8988T (cell line): Measurements from ENCODE around the gene ADCY5.

Experiments
- DNase-seq: peaks from one replicate; pipeline ENCODE4 v3.0.0; 2011

Gene ADCY5

DNA sequence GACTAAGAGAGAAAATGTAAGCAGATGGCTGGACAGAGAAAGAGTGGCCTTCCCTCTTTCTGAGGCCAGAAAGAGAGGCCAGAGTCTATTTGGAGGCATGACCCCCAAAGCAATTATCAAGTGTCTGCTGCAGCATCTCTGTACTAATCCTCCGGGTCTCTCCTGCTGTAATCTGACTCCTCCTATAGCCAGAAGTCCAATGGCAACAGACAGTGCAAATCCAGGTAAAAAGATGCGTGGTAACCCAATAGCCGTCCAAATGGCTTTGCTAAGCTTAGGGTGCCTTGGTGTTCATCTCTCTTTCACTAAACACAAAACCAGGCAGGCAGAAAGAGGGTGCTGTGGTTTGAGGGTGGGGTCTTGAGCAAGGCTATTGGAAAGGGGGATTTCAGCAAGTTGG is 91.6 kb downstream of the ADCY5 start:
- no peak for DNase-seq

DNA sequence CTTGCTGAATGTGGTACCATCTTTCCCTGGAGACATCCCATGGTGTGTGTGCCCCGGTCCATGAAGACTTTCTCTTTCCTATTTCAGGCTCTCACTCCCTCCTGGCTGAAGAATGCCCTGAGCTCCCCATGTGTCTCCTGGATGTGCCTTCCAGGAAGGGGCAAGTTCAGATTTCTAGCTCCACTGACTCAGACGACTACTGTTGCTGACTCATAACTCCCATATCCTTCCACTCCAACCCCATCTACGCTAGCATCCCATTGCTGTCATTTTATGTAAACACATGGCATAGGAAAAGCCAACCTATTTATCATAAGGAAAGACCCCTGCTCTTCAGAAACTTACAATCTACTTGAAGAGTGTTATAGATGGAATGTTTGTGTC is 95.0 kb downstream of the ADCY5 start:
- no peak for DNase-seq

DNA sequence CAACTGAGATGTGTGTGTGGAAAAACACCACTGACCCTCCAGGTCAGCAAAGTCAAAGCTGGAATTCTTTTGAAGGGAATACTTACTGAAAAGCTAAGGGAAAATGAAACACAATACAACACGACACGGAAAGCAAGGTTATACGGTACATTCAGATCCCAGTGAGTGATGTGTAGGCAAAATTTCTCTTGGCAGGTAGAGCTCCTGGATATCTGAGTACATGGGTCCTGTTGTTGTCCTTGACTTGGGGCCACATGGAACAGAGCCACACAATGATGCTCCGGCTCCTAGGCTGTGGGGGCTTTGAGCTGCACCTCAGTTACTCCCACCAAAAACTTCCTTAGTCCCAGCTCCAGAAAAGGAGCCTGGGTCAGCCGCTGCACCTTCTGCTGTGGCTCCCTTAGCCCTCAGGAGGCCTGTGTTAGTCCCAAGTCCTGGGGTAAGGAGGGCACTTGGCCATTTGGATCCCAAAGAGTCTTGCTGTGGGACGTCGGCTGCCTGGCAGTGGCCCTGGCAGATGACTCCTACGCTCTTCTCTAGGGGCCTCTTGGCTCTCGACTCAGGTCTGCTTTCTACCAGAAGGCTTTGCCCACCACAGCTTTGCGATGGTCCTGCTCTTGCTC is 95.6 kb downstream of the ADCY5 start:
- no peak for DNase-seq

DNA sequence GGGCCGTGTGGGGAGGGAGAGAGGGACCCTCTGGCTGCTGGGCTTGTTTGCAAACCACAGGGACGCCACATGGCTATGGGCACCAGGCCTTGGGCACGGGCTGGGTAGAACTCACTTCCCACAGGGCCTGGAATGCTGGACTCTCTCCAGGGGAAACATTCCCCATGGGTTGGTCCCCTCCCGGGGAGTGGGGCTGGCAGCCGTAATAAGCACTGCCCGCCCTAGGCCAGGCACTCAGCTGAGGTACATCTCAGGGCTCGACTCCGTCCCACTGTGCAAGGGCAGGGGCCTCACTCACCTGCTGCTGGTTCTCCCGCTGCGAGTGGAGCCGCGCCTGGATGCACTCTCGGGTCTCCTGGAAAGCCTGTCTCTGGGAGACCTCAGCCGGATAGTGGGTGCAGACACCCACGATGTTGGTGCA is 96.7 kb downstream of the ADCY5 start:
- DNase-seq, result no peak

DNA sequence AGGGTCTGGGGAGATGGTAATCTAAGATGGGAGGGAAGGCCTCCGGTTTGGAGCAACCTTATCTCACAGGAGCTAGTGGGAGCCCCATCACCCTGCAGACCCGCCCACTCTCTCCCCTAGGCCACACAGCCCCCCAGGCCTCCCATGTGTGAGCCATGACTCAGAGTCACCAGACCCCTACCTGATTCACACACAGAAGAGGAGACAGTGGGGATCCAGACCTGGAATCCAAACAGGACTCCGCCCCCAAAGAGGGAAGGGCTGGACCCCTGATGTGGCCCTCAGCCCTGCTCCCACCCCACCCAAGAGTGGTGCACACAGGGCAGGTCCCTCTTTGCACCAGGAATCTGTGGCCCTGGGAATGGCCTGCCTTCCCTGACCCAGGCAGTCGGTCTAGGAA is 97.4 kb downstream of the ADCY5 start:
- no peak for DNase-seq

DNA sequence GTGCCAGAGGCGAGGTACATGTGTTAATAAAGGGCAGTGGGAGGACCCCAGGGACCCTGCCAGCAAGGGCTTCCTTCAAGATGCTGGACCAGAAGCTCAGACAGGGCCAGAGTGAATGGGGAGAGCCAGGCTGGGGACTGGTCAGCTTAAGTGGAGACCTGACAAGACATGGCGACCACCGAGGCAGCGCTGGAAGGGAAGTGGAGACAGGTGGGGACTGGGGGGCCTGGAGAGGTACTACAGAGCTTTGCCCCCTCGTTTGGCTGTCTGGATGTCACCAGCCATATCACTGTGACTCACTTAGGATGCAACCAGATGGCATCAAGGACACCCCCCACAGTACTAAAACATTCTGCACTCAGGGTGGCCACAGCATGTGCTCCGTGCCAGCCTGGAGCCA is 97.9 kb downstream of the ADCY5 start:
- DNase-seq, result no peak

DNA sequence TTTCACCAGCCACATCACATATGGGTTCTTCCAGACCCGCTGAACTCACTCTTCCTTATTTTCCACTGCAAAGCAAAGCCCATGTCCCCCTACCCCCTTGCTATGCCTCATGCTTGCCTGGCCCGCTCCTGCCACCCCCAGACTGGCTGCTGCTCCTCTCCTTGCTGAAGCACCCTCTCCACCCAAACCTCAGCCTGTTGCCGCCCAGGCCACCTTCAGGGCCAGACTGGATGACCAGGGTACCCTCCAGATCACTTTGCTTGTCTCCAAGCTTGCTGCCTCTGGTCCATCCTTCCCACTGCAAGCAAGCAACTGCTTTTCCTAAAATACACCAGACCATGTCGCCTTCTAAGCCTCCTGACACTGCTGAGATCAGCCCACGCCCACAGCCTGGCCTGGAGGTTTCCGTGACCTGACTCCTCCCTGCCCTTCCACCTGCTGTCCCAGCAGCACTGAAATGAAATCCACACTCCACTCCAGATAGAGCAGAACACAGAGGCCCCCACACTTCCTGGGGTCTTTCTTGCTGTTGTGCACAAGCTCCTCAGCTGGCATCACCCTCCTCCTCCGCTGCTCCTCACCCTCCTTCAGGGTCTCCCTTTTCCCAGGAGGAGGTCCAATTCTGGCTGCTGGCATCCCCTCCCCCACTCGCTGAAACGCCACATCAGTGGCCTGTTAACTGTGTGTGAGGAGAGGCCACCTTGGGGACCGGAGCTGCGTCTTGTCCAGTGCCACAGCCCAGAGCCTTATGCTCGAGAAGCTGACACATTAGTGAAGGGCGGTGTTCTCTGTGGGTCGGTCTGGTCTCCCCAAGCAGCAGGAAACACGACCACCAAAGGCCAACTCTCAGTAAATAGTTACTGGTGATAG is 99.1 kb downstream of the ADCY5 start:
- DNase-seq, result no peak

DNA sequence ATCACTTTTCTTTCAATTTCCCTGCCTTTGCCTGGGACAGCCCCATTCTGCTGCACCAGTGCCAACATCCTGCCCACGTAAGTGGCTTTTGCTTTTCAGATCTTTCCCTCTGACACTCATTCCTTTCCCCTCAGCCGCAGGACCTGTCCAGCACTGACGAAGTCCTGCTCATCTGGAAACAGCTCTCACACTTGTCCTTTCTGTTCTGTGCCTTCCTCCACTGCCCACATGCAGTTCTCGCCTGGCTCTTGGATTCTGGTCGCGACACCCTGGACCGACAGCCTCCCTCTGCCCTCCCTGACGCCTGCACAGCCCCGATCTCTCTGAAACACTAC is 99.7 kb downstream of the ADCY5 start:
- no peak for DNase-seq

DNA sequence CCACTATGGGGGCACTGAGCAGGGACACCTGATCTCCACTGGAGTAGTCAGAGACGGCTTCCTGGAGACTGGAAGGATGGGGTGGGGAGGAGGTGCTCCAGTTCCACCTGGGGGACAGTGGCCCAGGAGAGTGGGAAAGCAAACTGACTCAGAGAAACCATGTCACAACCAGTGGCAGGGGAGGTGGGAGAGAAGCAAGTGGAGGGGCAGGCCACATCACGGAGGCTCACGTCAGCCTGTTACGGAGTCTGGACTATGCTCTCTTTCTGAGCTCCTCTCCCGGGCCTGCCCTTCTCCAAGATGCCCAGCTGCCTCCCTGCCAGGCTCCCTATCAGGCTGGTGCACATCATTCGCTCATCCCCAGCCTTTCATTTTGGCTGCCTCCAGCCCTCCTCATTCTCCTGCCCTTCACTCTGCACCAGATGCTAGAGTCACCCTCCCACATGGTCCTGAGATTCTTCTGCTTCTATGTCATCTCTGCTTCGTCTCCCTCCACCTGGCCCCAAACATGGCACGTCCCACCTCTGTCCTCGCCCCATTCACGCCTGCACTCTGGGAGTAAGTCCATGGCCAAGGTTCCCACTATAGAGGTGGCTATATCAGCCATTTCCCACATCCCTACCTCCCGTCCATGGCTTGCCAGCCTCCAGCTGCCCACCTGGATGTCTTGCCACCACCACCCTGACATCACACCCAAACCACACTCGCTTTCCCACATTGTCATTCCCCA is 100.3 kb downstream of the ADCY5 start:
- DNase-seq, result no peak

DNA sequence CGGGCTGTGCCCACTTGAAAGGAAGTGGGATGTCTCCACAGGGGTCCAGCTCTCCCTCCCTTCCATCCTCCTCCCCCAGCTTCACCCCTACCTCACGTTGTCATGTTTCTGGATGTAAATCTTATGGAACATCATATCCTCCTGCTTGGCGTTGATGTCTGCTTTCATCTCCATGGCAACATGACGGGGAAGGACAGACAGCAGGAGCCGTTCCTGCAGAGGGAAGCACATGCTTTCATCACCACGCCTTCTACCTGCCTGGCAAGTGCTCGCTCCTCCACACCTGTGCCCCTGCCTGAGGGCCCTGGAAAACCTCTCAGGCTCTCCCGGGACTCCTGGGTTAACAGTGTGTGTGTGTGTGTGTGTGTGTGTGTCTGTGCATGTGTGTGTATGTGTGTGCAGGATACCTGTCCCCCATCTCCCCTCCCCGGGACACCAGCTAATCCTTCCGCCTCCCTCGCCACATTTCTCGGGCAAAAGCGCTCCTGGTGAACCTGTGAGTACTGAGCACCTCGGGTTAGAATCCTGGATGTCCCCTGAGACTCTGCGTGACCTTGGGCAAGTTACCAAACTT is 101.1 kb downstream of the ADCY5 start:
- no peak for DNase-seq

DNA sequence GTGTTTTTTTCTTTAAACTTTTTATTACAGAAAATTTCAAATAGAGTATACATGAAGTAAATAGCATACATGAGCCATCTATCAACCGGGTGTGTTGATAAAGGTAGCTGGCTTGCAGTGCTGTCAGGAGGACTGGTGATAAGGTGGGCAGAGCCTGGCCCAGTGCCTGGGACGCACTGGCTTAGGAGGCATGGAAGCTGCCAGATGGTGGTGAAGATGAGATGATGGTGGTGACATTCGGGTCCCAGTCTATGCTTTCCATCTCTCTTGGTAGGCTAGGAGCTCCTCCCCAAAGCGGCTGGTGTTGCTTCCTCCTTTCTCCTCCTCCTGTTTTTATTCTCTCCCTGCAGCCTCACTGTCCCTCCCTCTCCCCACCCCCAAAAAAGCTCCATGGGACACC is 101.7 kb downstream of the ADCY5 start:
- no peak for DNase-seq

DNA sequence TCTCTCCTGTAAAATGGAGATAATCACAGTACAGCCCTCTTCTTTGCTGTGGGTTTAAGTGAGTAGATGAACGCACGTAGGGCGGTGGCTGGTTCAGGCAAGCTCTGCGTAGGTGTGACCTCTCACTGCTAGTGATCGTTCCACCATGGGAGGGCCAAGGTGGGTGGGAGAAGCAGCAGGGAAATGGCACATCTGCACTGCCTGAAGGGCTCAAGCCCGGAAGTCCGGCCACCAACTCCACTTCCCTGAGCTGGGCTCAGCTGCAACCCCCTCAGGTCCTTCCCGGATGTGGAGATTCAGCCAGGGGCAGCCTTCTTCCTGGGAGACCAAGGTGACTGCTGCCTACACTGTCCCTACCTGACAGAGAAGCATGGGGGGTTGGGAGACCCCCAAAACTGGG is 102.9 kb downstream of the ADCY5 start:
- no peak for DNase-seq

DNA sequence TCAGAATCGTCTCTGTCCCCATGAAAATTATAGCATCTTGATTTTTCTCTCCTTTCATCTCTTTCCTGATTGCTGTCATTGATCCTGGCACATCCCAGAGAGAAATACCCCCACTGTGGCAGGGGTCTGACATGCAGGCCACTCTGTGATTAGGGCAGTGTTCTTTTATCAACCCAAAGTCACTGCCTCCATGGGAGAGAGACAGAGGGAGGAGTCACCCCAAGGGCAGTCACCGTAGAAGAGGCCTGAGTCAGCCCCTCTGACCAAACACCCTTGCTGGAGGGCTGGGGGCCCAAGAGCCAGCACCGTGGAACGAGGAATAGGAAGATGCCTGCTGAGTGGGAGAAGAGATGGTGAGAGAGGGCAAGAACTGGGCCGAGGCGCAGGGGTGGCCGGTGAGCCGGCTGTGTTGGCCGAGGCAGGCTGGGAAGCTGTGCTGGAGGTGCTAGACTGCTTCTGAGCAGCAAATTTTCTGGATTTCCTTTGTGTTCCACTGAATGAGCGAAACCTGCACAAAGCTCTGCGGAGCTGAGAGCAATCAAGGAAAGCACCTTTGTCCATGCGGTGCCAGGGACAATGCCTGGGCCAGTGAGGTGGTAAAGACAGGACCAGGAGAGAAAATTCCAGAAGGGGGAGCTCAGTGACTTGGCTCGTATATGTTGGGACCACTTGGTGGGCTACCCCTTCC is 103.8 kb downstream of the ADCY5 start:
- no peak for DNase-seq

DNA sequence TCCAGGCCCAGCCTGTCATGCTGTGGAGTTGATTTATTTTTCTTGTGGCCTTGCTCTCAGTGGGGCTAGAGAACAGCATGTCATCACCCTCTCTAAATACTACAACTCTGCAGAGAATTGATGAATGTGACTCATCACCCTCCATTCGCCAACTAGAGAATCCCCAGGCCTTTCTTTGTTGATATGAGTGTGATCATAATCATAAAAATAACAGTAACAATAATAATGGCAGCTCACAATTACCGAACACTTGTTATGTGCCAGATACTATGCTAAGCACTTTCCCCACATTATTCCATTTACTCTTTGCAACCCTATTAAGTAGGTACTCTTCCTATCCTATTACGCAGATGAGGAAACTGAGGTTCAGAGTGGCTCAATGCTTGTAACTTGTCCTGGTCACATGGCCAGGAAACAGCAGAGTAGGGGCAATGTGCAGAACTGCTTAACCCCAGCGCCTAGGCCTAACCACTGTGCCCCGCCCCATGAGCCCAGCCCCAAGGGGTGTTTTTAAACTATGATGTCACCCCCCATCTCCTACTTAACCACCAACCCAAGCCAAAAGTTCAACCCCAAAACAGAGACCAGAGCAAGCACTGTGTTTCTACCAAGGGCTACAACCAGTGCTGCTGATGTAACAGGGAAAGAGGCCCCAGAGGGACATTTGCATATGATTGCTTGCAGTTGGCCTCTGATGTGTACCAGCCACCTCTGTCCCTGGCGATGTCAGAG is 104.5 kb downstream of the ADCY5 start:
- no peak for DNase-seq

DNA sequence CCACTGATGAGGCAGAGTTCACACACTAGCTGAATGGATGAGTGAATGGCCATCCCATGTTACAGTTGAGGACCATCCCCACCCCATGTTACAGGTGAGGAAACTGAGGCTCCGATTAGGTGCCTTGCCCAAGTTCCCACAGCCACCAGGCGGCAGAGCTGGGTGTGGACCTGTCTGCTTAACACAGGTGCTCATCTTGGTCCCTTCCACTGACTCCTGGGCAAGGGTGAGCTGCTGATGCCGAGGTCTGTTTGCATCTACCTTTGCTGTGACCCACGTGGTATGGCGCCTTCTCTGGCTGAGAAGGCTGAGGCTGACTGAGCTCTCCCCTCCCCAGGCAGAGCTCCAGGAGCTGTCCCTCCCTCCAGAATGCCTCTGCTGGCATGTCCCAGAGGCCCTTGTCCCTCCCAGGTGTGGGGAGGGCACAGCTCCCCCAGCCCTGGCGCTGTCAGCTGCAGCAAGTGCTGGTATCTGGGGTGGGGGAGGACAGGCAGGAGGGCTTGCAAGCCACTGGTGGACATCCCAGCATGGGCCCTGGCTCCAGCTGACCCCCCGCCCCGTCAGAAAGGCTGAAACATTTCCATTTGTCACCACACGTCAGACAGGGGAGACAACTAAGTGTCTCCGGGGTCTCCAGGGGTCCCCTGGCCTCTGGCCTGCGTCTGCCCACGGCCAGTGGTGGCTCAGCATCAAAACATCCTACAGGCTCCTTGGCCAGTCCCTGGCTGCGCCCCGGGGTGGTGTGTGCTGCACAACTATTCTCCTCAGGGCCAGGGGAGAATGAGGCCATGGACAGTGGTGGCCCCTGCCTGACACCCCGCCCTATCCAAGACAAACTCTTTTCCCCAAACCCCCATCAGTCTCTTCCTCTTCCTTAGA is 105.4 kb downstream of the ADCY5 start:
- no peak for DNase-seq

DNA sequence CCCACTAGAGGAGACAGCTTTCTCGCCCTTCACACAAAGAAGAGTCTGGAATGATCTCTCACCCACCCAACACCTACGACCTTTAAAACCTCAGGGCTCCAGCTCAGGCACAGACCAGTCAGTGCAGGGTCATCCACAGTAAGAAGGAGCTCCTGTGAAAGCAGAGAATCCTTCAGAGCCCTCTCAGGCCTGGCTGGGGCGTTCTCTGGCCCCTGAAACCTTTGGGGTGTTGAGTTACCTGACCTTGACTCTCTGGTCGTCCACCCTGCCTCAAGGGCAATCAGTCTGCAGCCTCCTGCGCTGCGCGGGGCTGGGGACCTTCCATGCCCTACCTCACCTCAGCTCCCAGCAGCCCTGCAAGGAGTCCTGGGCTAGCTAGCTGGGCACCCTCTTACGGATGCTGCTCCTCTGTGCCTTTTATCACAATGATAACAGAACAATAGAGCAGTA is 106.2 kb downstream of the ADCY5 start:
- no peak for DNase-seq

DNA sequence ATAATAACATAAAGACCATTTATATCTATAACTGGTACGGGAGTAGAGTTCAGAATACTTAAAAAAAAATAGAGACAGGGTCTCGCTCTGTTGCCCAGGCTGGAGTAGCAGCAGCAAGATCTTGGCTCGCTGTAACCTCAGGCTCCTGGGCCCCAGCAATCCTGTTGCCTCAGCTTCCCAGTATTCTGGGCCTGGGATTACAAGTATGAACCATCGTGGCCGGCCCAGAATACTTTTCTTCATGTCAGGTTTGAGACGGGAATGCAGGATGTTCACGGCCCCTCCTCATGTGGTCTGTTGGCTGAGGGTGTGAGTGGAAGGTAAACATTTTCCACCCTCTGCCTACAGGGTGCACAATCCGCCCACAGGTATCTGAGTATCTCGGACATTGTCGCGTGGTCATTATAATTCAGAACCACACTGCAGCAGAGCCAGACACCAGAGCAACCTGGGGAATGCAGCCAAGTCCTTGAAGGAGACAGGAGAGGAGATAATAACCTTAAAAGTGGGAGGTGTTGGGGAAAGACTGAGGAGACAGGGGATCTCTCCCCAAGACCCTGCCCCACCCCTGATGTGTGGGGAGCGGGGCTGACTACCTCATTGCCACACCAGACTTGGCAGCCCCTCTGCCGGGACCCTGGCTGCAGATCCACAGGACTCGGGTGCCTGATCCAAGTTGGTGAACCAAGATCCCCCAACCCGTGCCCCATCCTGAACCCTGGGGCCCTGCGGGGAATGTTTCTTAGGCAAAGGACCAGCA is 106.8 kb downstream of the ADCY5 start:
- no peak for DNase-seq

DNA sequence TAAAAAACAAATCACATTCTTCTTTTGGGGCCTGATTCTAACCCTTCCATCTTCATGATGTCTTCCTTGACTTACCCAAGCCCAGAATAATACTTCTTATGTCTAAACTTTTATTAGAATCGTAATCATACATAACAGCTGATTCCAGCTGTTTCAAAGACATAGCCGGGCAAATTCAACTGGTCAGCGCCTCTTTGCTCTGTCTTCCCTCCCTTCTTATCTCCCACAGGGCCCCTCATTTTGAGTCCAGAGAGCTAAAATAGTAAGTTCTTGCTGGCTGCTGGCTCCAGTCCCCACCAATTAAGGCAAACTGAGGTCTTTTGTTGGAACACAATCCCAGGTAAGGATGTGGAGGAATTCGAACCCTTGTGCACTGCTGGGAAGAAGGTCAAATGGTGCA is 108.6 kb downstream of the ADCY5 start:
- DNase-seq, result no peak

DNA sequence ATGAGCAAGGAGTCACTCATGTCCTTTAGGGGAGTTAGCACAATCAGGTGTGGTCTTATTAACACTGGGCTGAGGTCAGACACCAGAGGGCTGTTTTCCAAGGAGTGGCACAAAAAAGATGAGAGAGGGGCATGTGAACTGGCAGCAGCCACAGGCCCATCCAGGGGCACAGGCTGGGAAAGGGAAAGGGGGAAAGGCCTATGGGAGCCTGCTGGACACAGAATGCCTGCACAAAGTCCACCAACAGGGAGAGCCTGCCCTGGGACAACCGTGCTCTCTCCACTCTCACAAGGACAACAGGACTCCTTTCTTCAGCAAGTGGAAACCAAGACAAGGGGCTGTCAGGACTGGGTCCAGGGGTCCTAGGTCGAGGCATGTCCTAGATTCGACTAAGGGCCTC is 109.6 kb downstream of the ADCY5 start:
- no peak for DNase-seq

DNA sequence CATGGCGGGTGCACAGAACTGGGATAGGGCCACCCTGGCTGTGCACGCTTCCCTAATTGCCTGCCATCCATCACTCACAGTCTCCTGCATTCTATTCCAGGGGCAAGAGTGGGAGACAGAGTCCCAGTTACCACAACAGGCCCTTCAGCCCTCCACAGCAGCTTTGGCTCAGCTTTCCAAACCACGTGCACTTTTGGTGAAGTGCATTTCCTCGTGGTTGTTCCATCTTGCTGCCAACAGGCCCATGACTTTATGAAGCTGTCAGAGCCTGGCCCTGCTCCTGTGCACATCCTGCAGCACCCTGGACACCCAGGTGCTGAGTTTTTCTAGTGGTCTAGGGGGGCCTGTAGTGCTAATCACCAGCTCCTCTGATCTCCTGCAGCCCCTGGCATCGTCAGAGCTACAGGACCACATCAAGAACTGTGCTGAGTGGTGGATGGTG is 110.2 kb downstream of the ADCY5 start:
- DNase-seq, result no peak
